ENCODE measurements around the gene ZNF556.

The ZNF556 gene

DNA sequence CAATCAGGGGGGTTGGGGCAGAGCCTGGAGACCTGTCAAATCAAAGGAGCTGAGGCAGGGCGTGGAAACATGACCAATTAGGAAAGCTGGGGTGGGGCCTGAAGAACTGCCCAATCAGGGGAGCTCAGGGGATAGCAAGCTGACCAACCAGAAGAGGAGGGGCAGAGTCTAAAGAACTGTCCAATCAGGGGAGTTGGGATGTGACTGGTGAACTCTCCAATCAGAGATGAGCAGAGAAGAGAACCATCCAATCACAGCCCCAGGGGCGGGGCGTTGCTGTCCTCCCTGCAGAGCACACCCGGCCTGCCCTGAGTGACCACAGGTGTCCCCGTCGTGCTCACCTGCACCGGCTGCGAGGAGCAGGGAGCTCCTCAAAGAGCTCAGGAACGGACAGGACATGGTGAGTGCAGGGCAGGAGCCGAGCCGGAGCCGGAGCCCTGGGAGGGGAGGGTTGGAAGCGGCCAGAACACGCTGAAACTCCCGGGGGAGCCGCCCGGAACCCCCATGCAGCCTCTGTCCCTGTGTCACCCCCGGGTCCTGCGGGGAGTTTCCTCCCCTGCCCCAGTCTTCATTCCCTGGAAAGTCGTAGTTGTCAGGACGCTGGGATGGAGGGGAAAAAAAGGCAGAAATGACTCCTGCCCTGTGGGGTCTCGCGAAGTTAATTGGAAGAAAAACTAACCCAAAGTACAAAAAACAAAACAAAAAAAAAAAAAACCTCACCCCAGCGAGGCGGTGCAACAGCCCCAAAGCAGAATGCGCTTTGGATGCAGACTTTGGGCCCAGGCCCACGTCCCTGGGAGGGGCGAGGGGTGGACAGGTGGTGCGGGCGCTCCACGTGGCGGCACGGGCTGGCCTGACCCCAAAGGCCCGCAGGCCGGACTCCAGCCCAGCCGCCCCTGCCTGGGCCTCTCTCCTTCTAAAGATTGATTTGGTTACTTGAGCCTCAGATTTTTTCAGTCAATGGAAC is at the start of gene ZNF556:
Gene ZNF556, plus strand, starts transcription at position 311 of the 967 bp plus-strand sequence. Its CDS starts 87 bp downstream, at position 398.
- DNase-seq = no peak

DNA sequence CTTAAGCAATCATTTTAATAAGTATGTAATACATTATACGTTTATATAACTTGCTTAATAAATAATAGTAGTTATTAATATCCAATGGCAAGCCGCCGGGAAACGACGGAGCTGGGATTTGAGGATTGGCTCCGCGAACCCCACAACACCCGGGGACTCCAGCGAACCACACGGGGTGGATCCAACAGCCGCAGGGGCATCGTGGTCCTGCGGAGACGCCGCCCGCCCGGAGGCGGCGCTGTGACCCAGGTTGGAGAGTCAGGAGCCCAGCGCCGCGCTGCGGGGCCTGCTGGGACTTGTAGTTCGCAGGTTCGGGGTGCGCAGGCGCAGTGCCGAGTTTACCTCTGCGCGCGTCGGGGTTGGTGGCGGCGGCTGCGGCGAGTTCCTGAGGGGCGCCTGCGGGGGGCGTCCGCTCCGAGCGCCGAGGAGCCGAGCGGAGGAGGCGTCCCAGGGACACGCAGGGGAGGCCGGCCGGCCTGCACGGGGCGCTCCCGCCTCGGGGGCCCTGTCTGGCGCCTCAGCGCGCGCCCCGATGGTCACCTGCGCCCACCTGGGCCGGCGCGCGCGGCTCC is 47.5 kb upstream of the ZNF556 start, which contains the start of gene ZNF554:
Gene ZNF554, plus strand, starts transcription at position 329 of the 572 bp plus-strand sequence. Its CDS starts 204 bp downstream, at position 533.
- DNase-seq = peak; percentile 93

DNA sequence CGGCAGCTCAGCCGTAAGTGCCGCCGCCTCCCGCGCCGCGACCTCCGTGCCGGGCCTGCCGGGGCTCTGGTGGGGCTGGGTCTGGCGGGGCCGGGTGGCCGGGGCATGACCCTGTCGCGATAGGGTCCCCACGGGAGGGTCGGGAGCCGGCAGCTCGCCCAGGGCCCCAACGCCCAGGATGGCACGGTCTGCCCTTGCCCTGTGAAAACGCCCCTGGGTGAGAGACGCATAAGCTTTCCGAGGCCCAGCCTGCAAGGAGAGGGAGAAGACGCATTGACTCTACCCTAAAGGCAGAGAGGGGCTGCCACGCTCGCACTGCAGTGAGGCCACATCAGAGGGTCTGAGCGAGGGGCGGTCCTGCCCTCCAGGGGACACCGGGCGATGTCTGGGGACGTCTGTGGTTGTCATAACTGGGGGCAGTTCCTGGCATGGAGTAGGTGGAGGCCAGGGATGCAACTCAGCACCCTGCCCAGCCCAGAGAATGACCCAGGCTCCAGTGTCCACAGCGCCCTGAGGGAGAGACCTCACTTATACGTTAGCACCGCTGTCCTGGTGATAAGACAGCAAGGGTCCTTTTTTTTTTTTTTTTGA is 46.9 kb upstream of the ZNF556 start:
- DNase-seq = peak; percentile 26

DNA sequence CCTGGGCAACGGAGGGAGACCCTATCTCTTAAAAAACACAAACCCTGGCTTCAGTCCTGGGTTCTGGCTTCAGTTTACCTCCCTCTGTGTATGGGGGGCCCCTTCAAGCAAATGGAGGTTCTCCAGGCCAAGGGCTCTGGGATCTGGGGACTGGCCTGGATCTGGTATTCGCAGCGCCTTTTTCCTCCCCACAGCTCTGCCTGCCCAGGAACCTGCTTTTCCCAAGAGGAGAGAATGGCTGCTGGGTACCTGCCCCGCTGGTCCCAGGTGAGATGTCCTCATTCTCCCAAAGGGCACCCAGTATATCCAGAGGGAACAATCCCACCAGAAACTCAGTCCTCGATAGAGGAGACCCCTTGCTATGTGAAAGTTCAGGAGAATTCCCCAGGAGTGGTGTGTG is 44.3 kb upstream of the ZNF556 start:
- DNase-seq = no peak

DNA sequence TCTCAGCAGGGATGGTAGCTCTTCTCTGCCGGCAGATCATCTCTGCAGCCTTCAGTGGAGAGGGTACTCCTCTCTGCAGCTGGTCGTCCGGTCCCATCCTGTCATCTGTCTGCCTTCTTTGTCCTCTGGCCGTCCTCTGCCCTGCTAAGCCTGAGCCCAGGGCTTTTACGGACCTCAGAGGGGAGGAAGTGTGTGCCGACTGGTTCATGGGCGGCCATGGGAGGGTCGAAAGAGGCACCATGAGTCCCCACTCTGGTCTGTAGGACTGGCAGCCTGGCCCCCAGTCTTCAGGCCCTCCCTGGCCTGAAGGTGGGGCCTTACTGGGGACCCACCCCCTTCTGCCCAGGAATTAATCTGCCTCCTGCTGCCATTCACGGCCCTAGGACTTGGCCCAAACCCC is 43.5 kb upstream of the ZNF556 start:
- DNase-seq = no peak

DNA sequence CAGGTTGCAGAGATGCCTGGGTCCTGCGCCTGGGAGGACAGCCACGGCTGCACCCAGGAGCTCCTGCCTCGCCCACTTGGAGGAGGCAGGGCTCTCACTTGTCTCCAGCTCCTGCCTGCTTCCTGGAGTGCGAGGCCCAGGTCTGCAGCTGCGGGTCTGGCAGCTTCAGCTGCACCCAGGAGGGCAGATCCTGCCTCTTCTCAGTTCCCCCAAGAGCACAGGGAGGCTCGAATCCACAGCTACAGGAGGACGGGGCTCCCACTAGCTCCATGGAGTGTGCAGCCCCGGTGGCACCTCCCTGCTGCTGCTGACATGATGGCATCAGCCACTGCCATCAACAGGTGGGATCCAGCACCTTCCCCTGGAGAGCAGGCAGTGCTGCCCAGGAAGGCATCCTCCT is 43.0 kb upstream of the ZNF556 start:
- no peak for DNase-seq

DNA sequence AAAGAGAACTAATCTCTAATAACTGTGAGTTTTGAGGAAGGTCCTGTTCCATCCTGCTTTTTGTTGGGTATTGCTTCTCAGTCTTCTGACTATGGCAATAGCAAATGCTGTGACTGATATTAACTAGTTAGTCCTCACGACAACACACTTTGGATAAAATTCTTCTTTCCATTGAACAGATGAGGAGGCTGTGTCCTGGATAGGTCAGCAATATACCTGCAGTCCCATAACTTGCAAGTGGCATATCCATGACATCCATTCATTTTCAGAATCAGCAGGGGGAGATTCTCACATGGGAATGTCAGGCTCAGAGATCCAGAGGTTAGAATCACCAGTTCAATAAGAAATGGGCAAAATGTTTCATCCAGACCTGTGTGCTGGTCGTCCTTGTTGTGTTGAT is 40.1 kb upstream of the ZNF556 start:
- DNase-seq = no peak

DNA sequence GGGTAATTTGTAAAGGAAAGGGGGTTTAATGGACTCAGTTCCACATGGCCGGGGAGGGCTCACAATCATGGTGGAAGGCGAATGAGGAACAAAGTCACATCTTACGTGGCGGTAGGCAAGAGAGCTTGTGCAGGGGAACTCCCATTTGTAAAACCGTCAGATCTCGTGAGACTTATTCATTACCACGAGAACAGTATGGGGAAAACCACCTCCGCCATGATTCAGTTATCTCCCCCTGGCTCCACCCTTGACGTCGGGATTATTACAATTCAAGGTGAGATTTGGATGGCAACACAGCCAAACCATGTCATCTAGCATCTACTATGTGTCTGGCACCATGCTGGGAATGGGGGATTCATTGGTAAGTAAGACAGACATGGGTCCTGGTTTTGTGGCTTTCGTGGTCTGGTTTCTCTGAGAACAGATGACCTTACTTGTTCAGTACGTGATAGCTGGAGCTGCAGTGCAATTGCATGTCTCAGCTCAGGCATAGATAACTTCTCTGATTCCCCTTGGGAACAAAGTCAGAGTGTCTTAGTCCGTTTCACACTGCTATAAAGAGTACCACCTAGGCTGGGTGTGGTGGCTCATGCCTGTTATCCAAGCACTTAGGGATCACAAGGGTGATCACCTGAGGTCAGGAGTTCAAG is 39.2 kb upstream of the ZNF556 start:
- no peak for DNase-seq

DNA sequence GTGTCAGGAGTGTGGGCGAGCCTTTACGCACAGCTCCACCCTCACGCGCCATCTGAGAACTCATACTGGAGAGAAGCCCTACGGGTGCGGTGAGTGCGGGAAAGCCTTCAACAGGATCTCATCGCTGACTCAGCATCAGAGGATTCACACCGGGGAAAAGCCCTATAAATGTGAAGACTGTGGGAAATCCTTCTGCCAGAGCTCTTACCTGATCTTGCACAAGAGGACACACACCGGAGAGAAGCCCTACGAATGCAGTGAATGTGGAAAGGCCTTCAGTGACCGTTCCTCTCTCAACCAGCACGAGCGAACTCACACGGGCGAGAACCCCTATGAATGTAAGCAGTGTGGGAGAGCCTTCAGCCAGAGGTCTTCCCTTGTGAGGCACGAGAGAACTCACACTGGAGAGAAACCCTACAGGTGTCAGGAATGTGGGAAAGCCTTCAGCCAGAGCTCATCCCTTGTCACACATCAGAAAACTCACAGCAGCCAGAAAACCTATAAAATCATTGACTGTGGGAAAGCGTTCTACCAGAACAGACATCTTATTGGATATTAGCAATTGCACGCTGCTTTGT is 32.8 kb upstream of the ZNF556 start:
- no peak for DNase-seq

DNA sequence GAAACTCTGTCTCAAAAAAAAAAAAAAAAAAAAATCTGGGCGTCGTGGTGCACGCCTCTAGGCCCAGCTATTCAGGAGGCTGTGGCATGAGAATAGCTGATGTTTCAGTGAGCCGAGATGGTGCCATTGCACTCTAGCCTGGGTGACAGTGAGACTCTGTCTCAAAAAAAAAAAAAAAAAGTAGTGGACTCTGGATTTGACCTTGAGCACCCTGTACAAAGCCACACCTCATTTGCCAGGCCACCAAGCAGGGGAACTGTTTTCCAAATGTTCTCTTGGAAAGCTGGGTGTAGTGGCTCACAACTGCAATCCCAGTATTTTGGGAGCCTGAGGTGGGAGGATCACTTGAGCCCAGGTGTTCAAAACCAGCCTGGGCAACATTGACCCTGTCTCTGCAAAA is 29.7 kb upstream of the ZNF556 start:
- no peak for DNase-seq

DNA sequence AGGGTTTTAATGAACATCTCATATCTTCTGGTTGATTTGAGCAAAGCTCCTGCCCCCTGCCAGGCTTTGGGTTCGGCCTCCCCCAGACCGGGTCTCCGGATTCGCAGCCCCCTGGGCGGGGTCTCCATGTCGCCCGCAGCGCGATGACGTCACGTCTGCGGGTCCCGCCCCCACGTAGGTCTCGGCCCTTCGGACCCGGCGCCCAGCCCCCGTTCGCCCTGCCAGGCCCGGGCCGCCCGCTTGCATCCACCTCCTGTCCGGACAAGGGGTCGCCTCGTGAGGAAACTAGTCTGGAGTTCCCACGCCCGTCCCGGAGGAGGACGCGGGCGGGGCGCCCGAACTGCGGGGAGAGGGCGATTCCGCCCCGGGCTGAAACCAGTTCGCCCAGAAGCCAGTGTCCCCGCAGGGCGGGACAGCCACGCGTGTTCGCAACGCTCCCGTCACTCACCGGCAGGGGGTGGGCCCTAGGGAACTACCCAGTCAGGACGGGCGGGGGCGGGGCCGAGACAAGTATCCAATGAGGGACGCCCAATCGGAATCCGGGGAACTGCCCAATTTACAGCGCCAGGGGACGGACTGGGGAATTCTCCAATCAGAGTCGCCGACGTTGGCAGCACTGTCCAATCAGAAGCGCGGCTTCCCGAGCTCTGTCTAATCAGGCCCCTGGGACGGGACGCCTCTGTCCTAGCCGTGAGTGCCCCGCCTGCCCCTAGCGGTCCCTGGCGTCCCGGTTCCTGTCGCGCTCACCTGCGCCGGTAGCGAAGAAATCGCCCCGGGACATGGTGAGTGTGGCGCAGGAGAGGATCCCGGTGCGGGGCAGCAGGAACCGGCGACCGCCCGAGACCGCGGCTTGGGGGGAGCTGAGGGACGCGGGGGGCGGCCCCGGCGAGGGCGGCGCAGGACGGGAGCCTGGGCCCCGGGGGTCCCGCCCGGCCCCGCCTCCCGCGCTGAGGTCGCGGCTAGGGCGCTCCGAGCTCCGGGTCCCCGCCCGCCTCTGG is 26.0 kb upstream of the ZNF556 start, which contains the start of gene ZNF555:
Gene ZNF555, plus strand, starts transcription at position 682 of the 998 bp plus-strand sequence. Its CDS starts 98 bp downstream, at position 780.
- peak; percentile 99 for DNase-seq

DNA sequence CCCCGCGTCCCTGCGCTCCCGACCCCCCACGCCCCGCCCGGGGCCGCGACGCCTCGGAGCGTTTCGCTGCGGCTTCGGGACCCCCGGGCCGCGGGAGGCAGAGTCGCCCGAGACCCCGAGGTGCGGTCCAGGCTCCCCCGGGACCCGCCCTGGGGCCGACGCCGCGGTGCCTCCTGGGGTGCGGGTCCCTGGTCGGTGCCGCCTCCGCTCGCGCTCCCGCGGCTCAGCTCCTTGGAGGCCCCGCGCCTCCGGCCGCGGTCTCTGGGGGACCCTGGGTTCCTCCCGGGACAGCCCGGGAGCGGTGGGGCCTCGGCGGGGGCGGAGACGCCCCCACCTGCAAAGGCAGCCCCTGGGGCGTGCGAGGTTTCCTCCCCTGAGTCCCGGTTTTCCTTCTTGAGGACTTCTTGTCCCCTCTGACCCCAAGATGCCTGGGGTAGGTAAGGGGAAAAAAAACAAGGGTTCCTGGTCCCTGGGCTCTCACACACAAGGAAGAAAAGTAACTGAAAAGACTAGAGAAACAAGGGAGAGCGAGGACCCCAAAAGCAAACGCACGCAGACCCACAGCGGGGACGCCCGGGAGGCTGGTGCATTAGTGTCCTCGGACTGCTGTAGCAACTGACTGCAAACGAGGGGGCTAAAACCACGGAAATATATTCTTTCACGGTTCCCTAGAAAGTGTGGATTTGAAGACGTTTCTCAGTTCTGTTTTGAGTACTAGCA is 25.1 kb upstream of the ZNF556 start:
- peak; percentile 4 for DNase-seq

DNA sequence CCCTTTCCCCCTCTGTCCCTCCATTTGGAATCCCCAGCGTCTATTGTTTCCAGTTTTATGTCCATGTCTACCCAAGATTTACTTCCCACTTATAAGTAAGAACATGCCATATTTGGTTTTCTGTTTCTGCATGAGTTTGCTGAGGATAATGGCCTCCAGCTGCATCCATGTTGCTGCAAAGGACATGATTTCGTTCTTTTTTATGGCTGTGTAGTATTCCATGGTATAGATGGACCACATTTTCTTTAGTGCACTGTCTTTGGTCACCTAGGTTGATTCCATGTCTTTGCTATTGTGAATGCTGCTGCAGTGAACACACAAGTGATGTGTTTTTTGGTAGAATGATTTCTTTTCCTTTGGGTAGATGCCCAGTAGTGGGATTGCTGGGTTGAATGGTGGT is 22.0 kb upstream of the ZNF556 start:
- DNase-seq = no peak

DNA sequence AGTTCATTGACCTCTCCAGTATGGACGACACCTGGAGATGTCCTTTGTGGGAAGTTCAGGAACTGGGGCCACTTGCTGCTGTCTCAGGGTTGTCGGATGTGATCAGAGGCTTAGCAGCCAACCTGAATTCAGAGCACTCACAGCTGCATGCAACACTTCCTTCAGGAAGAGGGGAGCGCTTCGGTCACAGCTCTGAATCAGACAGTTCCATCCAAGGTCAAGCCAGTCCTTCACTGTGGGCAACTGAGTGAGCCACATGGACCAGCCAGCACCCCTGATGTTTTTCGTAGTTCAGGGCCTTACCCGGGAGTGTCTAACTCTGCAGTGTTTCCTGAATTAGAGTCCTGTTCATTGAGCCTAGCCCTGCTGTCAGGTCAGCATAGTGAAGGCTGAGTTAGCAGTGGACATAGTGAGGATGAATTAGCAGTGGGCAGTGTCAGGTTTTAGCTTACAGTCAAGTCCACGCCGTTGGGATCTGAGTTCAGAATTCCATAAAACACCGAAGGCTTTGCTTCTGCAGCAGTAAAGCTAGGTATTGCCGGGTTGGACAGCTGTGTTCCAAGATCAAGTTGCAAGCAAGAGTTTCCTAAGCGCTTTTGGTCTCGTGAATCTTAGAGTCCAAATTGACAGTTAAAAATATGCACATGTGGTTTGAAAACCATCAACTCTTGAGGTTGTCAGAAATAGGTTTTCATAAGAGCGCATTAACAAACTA is 20.8 kb upstream of the ZNF556 start:
- DNase-seq = no peak

DNA sequence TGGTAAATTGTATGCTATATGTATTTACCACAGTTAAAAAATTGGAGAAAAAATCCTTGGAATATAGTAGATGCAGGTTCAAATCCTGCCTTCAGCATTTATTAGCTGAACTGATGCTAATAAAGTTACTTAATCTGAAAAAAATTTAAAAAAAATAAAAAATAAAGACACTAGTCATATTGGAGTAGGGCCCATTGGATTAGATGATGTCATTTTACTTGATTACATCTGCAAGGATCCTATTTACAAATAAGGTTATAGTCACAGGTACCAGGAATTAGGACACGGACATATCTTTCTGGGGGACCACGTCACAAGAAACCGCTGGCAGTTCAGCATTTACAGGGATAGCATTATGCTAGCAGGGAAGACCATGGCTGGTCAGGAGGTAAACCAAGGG is 19.6 kb upstream of the ZNF556 start:
- DNase-seq = no peak

DNA sequence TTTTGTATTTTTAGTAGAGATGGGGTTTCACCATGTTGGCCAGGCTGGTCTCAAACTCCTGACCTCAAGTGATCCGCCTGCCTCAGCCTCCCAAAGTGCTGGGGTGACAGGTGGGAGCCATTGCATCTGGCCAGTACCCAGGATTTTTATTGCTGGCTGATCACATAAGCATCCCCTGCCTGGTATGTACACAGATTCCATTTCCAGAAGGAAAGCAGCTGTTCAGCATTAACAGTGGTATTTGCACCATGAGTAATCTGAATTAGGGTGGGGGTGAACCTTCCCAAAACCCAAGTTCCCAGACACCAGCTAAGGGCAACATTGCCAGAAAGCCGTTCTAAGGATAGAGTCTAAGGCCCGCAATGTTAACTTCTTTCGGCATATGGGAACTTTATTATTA is 18.5 kb upstream of the ZNF556 start:
- DNase-seq = no peak

DNA sequence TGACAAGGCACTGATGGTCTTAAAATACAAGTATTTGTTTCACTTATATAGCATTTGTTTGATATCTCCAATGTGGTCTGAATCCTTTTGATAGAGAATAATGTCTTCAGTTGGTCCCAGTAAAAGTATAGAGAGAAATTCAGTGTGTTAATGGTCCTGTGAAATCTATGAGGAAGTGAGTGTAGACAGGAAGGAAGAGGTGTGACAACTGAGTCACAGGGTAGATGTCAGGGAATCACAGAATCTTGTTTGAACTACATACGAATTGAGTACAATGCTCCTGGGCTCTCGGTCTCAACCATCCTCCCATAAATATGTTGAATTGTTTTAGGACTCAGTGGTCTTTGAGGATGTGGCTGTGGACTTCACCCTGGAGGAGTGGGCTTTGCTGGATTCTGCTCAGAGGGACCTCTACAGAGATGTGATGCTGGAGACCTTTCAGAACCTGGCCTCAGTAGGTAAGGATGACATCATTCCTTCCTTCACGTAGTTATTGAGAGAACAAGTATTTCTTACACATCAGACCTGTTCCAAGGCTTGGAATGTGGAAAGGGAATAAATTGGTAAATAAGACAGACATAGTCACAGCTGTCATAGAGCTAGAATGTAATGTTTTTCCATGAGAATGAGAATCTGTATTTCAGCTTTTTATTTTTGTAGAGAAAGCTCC is 16.7 kb upstream of the ZNF556 start:
- DNase-seq = no peak

DNA sequence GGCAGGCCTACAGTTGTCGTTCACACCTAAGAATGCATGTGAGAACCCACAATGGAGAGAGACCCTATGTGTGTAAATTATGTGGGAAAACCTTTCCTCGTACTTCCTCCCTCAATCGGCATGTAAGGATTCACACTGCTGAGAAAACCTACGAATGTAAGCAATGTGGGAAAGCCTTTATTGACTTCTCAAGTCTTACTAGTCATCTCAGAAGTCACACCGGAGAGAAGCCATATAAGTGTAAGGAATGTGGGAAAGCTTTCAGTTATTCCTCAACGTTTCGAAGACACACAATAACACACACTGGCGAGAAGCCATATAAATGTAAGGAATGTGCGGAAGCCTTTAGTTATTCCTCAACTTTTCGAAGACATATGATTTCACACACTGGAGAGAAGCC is 14.5 kb upstream of the ZNF556 start:
- no peak for DNase-seq

DNA sequence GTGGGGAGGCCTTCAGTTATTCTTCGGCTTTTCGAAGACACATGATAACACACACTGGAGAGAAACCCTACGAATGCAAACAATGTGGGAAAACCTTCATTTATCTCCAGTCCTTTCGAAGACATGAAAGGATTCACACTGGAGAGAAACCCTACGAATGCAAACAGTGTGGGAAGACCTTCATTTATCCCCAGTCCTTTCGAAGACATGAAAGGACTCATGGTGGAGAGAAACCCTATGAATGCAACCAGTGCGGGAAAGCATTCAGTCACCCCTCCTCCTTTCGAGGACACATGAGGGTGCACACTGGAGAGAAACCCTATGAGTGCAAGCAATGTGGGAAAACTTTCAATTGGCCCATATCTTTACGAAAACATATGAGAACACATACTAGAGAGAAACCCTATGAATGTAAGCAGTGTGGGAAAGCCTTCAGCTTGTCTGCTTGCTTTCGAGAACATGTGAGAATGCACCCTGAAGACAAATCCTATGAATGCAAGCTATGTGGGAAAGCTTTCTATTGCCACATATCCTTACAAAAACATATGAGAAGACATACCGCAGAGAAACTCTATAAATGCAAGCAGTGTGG is 14.0 kb upstream of the ZNF556 start:
- no peak for DNase-seq

Measured in EL (cell line).